Hepatocyte (in vitro differentiated cells): Measurements from ENCODE around the gene NR6A1.

ENCODE experiments used
- CTCF ChIP-seq: fragments of 200-600 bp; sonication (generic); IDR thresholded peaks from 2 replicates; pipeline ENCODE4 v1.5.1; 2016; ENCODE audit warnings: antibody characterized with exemption, mild to moderate bottlenecking; ENCODE audit not compliant: poor library complexity
- EZH2 ChIP-seq: fragments of 200-600 bp; sonication (generic); IDR thresholded peaks from 2 replicates; pipeline ENCODE4 v1.6.1; 2016; ENCODE audit warnings: antibody characterized with exemption, mild to moderate bottlenecking, borderline replicate concordance
- EZH2phosphoT487 ChIP-seq: fragments of 200-600 bp; sonication (generic); IDR thresholded peaks from one replicate; pipeline ENCODE4 v1.6.1; 2018; ENCODE audit warnings: antibody characterized with exemption, mild to moderate bottlenecking, low read depth, moderate library complexity; ENCODE audit not compliant: unreplicated experiment, severe bottlenecking

GRCh38 chr9:124683043-124683442 lies 88.1 kb downstream of the NR6A1 start:
- TF ChIP-seq CTCF: no peak
- TF ChIP-seq EZH2: no peak
- TF ChIP-seq EZH2phosphoT487: no peak
